GM12878 (cell line): ENCODE measurements around the gene CCSER1. TPM values are rescaled to one million over a fixed set of nuclear protein-coding genes. Genes with fewer than 3 reads are reported as not detected.

ENCODE experiments used
- ATAC-seq: fragments of 200-7000 bp; cut with Tn5 transposase; 3 replicates; pipeline ENCODE4 v1.9.1; 2020; ENCODE audit warnings: mild to moderate bottlenecking, moderate library complexity
- BruUV-seq: library from RNA; stranded (reverse); fragments of 400-500 nt; replicated peaks from 2 replicates; lab custom pipeline; 2021; lab: Mats Ljungman, UMichigan
- CTCF ChIA-PET: fragments of 300-600 bp; sonication (Branson Sonifier 250); formaldehyde crosslinking; extraction: SDS; loops from one replicate; lab custom pipeline; 2021; ENCODE audit warnings: inconsistent platforms; lab: Yijun Ruan, JAX
- POLR2A ChIA-PET: fragments of 350-600 bp; formaldehyde crosslinking; extraction: SDS; loops from one replicate; lab custom pipeline; 2021; ENCODE audit warnings: inconsistent platforms; lab: Charles Lee
- RAD21 ChIA-PET: fragments of 300-600 bp; sonication (Branson Sonifier 250); formaldehyde crosslinking; loops from one replicate; lab custom pipeline; 2023; ENCODE audit warnings: antibody characterized with exemption; ENCODE audit not compliant: unreplicated experiment; lab: Charles Lee
- SMC1A ChIA-PET: fragments of 300-600 bp; sonication (Branson Sonifier 250); formaldehyde crosslinking; loops from one replicate; lab custom pipeline; 2023; ENCODE audit not compliant: unreplicated experiment, uncharacterized antibody; lab: Charles Lee
- DNase-seq: peaks from one replicate; pipeline ENCODE4 v3.0.0-alpha.2; 2011; ENCODE audit warnings: low read depth, low spot score
- FAIRE-seq: peaks from 3 replicates; lab custom pipeline; 2011; peaks lifted over from hg19 to GRCh38; lab: Jason Lieb, UNC
- H2AFZ ChIP-seq: 2 replicates; pipeline ENCODE4 v1.6.0; 2011; ENCODE audit warnings: low read depth, low read length, control low read depth; ENCODE audit not compliant: control insufficient read depth
- H3K27ac ChIP-seq: 2 replicates; pipeline ENCODE4 v1.5.1; 2011; ENCODE audit warnings: control low read depth; ENCODE audit not compliant: control insufficient read depth, insufficient read depth
- H3K27me3 ChIP-seq, 2 experiments: replicated peaks in 1 of 2; 2 replicates each; pipeline versions ENCODE4 v1.6.0 to v1.6.1; 2011; ENCODE audit warnings: low read length in 1 of 2; ENCODE audit not compliant: control insufficient read depth in 2 of 2, insufficient read depth in 2 of 2
- H3K36me3 ChIP-seq, 2 experiments: 2 replicates each; pipeline ENCODE4 v1.5.1; 2011; ENCODE audit warnings: low read length in 1 of 2; ENCODE audit not compliant: control insufficient read depth in 2 of 2, insufficient read depth in 2 of 2
- H3K4me1 ChIP-seq: 2 replicates; pipeline ENCODE4 v1.6.1; 2011; ENCODE audit warnings: mild to moderate bottlenecking, low read length, moderate library complexity, mixed read lengths; ENCODE audit not compliant: control insufficient read depth, insufficient read depth
- H3K4me2 ChIP-seq: 2 replicates; pipeline ENCODE4 v1.6.0; 2011; ENCODE audit warnings: control low read depth; ENCODE audit not compliant: control insufficient read depth, insufficient read depth
- H3K4me3 ChIP-seq: fragments of 200-600 bp; sonication (generic); 2 replicates; pipeline ENCODE4 v1.5.1; 2016
- H3K79me2 ChIP-seq: 2 replicates; pipeline ENCODE4 v1.6.0; 2011; ENCODE audit warnings: low read length; ENCODE audit not compliant: control insufficient read depth, insufficient read depth
- H3K9ac ChIP-seq: 2 replicates; pipeline ENCODE4 v1.8.0; 2011; ENCODE audit warnings: low read length, control low read depth, mixed read lengths; ENCODE audit not compliant: control insufficient read depth, insufficient read depth
- H3K9me3 ChIP-seq: replicated peaks from 3 replicates; pipeline ENCODE4 v1.5.1; 2011; ENCODE audit warnings: mild to moderate bottlenecking, low read length; ENCODE audit not compliant: control insufficient read depth, insufficient read depth
- H4K20me1 ChIP-seq: 2 replicates; pipeline ENCODE4 v1.6.0; 2011; ENCODE audit not compliant: control insufficient read depth, insufficient read depth
- BCLAF1 ChIP-seq: fragments of 450-650 bp; IDR thresholded peaks from 2 replicates; pipeline ENCODE4 v1.6.1; 2017; ENCODE audit warnings: antibody characterized with exemption, mild to moderate bottlenecking, moderate library complexity
- EGR1 ChIP-seq, 2 experiments: IDR thresholded peaks; 1 replicate in 1 of 2; 2 replicates in 1 of 2; pipeline ENCODE4 v1.6.1; 2011 to 2012; ENCODE audit warnings: low read depth in 2 of 2, low read length in 2 of 2, borderline replicate concordance in 1 of 2, mild to moderate bottlenecking in 1 of 2, moderate library complexity in 1 of 2
- ELK1 ChIP-seq: IDR thresholded peaks from 2 replicates; pipeline ENCODE4 v1.6.1; 2012; ENCODE audit warnings: low read depth, low read length, improper control_type of control experiment
- SRF ChIP-seq, 2 experiments: IDR thresholded peaks; 2 replicates each; pipeline ENCODE4 v1.6.1; 2011; ENCODE audit warnings: low read depth in 2 of 2, low read length in 2 of 2, mild to moderate bottlenecking in 1 of 2, moderate library complexity in 1 of 2
- WGBS: methylation state at CpG from one replicate; pipeline ENCODE4 v1.1.6; 2016; ENCODE audit warnings: low lambda C conversion rate; ENCODE audit not compliant: insufficient replicate concordance, insufficient coverage; ENCODE audit errors: missing lambda C conversion rate; 5-methylcytosine and 5-hydroxymethylcytosine counted together
- in situ Hi-C: fragments of 300-500 bp; cut with MboI; formaldehyde crosslinking; loops from 9 replicates; pipeline ENCODE4 v1.14.3; 2018; ENCODE audit warnings: mixed read lengths
- intact Hi-C: fragments of 100-400 bp; cut with micrococcal nuclease; formaldehyde crosslinking; loops from one replicate; pipeline ENCODE4 v1.14.2; 2022; ENCODE audit not compliant: unreplicated experiment
- polyA plus RNA-seq, 11 experiments: library from polyadenylated mRNA; depleted of rRNA in 4 of 11; unstranded in 6 of 11; stranded (reverse) in 5 of 11; fragments of >200 nt; fragmentation: Nextera tagmentation in 4 of 11; fragmentation: Illumina TruSeq in 1 of 11; extraction: Ambion mirVana in 4 of 11; extraction: Trizol in 1 of 11; gene quantifications; 1 replicate in 1 of 11; 2 replicates in 10 of 11; pipeline versions ENCODE4 v1.2.1 to v1.2.3, GENCODE V29; 2011 to 2016; ENCODE audit warnings: inconsistent platforms in 2 of 11, missing spikeins in 2 of 11, low read depth in 1 of 11
- total RNA-seq, 4 experiments: library from RNA; depleted of rRNA in 3 of 4; stranded (reverse); fragments of >200 nt in 3 of 4; fragmentation: Illumina TruSeq in 1 of 4; extraction: Trizol in 1 of 4; gene quantifications; 2 replicates each; pipeline versions ENCODE4 v1.2.1 to v1.2.3, GENCODE V29; 2013 to 2021

The CCSER1 gene
- total and polyA plus RNA-seq, 10 of the 15 experiments (the other 5 are each of a cell fraction or from before 2014, with no cell fraction given): 0.22 to 2.7 (median 1.0) TPM

- no peak for TF ChIP-seq BCLAF1
- no peak for TF ChIP-seq SRF (IDR thresholded peaks at IDR 0.05; ENCODE audit: low read depth in 2 of 2, low read length in 2 of 2)
Measured at GRCh38 chr4:90226734-90227133, 99.5 kb downstream of the CCSER1 start (continued).

GRCh38 chr4:90227177-90227576 is 100.0 kb downstream of the CCSER1 start:
- BruUV-seq: no TSS peak
- H3K79me2 ChIP-seq: no peaks in the 10 kb centered on the region
- no peak overlapping the region for H2AFZ ChIP-seq
- WGBS: 58% methylated on average over 3 of the region's 3 CpGs
- no peak for DNase-seq
- no peak for FAIRE-seq
- no peak overlapping the region for H3K4me3 ChIP-seq
- ChIA-PET POLR2A (no interaction called here), CTCF (no interaction called here), RAD21 (no interaction called here), SMC1A (no interaction called here)
- no peak overlapping the region for H3K27ac ChIP-seq
- ATAC-seq: no peak
- no peaks in the 10 kb centered on the region for H3K4me1 ChIP-seq
- H3K27me3 ChIP-seq: no peaks in the 10 kb centered on the region
- no peaks in the 10 kb centered on the region for H3K36me3 ChIP-seq
- in situ Hi-C loops (no loop called here), intact Hi-C loops (no loop called here)
- TF ChIP-seq ELK1 (no peak), EGR1 (IDR thresholded peaks at IDR 0.05; ENCODE audit: borderline replicate concordance in 1 of 2, low read depth in 2 of 2, low read length in 2 of 2) (no peak)
- H3K4me2 ChIP-seq: no peak overlapping the region
- H3K9ac ChIP-seq: no peak overlapping the region
- H3K9me3 ChIP-seq: no peaks in the 10 kb centered on the region
- H4K20me1 ChIP-seq: no peaks in the 10 kb centered on the region
